Activated CD4-positive, alpha-beta T cell treated with anti-CD3 and anti-CD28 coated beads, Interleukin-2, amount 10 ng/mL, durations not matched to agents 24 days and 14 days (primary cell): ENCODE measurements around the gene PLA2G6. TPM values are rescaled to one million over a fixed set of nuclear protein-coding genes. Genes with fewer than 3 reads are reported as not detected.

ENCODE experiments used
- DNase-seq: peaks from one replicate; pipeline ENCODE4 v3.0.0; 2022
- H3K27ac Mint-ChIP-seq: one replicate; pipeline ENCODE4 v1.8.0; 2022; ENCODE audit warnings: mild to moderate bottlenecking, mixed read lengths
- H3K27me3 Mint-ChIP-seq: one replicate; pipeline ENCODE4 v1.8.0; 2022; ENCODE audit warnings: mixed read lengths
- H3K36me3 Mint-ChIP-seq: one replicate; pipeline ENCODE4 v1.8.0; 2022; ENCODE audit warnings: low read depth, mild to moderate bottlenecking, mixed read lengths
- H3K4me1 Mint-ChIP-seq: one replicate; pipeline ENCODE4 v1.8.0; 2021; ENCODE audit warnings: mixed read lengths
- H3K4me3 Mint-ChIP-seq: one replicate; pipeline ENCODE4 v1.8.0; 2022; ENCODE audit warnings: mild to moderate bottlenecking, moderate library complexity, mixed read lengths
- H3K9me3 Mint-ChIP-seq: one replicate; pipeline ENCODE4 v1.8.0; 2021; ENCODE audit warnings: mixed read lengths
- intact Hi-C: fragments of 100-400 bp; cut with micrococcal nuclease; formaldehyde crosslinking; loops from one replicate; pipeline ENCODE4 v1.15.1; 2023
- total RNA-seq: library from RNA; stranded (reverse); gene quantifications from 2 replicates; pipeline ENCODE4 v1.2.3, GENCODE V29; 2022

The PLA2G6 gene
- total RNA-seq, 1 donor from 2014 or later, result 34.3 TPM

DNA sequence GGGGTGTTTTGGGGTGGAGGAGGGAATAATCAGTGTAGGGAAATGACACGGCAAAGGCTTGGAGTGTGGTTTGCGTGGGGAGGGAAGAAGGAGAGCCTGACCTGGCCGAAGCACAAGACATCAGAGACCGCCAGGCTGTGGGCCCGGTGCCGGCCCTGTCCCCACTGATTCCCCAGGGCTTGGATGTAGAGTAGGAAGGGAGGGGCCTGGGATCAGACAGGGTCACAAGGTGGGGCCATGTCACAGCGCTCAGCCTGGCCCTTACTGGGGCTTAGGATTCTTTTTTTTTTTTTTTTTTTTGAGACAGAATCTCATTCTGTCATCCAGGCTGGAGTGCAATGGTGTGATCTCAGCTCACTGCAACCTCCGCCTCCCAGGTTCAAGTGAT is 114.6 kb downstream of the PLA2G6 start:
- no peak for DNase-seq
- H3K36me3 Mint-ChIP-seq, result peaks cover 2% of the 10 kb centered on the region
- intact Hi-C loops, result no loop called here

DNA sequence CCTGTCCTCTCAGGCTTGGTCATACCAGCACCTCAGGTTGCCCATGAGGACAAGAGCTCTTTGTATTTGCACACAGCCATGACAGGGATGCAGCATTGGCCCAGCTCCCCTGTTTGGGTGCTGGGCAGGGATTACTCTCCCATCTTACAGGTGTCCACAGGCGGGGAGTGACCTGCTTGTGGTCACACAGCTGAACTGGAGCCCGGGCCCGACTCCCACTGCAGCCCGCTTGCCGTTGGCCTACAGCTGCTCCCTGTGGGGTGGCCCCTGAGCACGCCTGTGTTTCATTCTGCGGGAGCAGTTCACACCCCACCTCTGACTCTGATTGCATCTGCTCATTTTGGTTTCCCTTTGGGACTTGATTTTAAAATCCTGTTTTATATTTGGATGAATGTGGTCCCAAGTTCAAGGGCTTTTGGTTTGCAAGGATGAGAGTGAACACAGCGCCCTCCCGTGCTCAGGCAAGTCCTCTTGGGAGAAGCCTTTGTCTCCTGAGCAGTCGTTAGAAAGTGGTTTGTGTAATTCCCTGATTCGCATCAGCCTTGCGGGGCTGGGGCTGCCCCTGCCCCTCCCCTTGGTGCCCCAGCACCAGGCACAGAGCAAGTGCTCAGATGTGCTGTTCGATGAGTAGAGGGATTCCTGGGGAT is 115.1 kb downstream of the PLA2G6 start:
- H3K9me3 Mint-ChIP-seq, result no peaks in the 10 kb centered on the region
- no peak overlapping the region for H3K27ac Mint-ChIP-seq
- H3K36me3 Mint-ChIP-seq, result peaks cover 2% of the 10 kb centered on the region
- no peak overlapping the region for H3K4me3 Mint-ChIP-seq
- intact Hi-C loops, result no loop called here
- no peaks in the 10 kb centered on the region for H3K27me3 Mint-ChIP-seq
- no peak for DNase-seq
- H3K4me1 Mint-ChIP-seq, result no peaks in the 10 kb centered on the region

More for the DNA sequence above, 114.6 kb downstream of the PLA2G6 start:
- H3K27me3 Mint-ChIP-seq, result no peaks in the 10 kb centered on the region
- H3K4me1 Mint-ChIP-seq, result no peaks in the 10 kb centered on the region
- no peak overlapping the region for H3K4me3 Mint-ChIP-seq
- no peaks in the 10 kb centered on the region for H3K9me3 Mint-ChIP-seq
- H3K27ac Mint-ChIP-seq, result no peak overlapping the region

DNA sequence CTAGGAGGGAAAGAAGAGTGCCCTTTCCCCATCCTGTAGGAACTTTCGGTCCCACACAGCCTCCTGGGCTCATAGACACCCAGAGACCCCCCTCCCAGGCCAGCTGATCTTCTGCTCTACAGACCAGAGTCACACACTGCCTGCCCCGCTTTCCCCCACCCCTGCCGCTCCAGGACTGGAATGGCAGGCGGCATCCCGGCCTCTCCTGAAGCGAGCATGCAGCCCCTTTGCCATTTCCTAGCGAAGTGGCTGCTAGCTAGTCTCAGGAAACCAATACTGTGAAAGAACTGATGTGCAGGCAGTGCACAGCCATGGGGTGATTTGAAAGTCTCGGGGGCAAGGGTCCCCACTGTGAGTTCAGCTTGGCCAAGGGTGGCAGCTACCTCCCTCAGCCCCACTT is 116.1 kb downstream of the PLA2G6 start:
- Mint-ChIP-seq H3K9me3 (no peaks in the 10 kb centered on the region), H3K36me3 (peaks cover 2% of the 10 kb centered on the region), H3K4me1 (no peaks in the 10 kb centered on the region), H3K27me3 (no peaks in the 10 kb centered on the region), H3K4me3 (no peak overlapping the region), H3K27ac (no peak overlapping the region)
- DNase-seq, result no peak
- intact Hi-C loops, result no loop called here

DNA sequence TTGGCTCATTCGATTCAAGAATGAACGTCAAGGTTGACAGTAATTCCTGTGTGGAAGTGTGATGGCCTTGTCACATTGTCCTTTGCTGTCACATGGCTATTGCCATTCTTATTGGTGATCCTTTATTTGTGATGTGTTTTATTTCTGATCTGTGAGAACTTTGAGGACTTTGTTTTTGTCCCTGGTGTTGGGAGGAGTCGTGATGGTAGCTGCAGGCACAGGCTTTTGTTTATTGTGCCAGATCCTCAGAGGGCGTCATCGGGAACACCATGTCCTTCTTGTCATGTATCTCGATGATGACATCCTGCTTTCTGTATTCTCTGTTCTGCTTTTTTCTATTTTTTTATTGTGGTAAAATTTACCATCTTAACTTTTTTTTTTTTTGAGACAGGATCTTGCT is 118.8 kb downstream of the PLA2G6 start:
- Mint-ChIP-seq H3K27me3 (no peaks in the 10 kb centered on the region), H3K36me3 (peaks cover 6% of the 10 kb centered on the region), H3K27ac (no peak overlapping the region), H3K4me1 (peaks cover 4% of the 10 kb centered on the region), H3K9me3 (peaks cover under 1% of the 10 kb centered on the region), H3K4me3 (no peak overlapping the region)
- intact Hi-C loops, result no loop called here
- DNase-seq, result no peak

Other genes starting within 250 kb of the PLA2G6 start
- 0.37 TPM in 1 of 2 replicates, not detected in the other for gene C22orf23, start 228.2 kb downstream of the PLA2G6 start, total RNA-seq
- 113 TPM in 2 replicates for gene POLR2F, start 228.1 kb downstream of the PLA2G6 start, total RNA-seq
- not detected in 2 replicates for gene SOX10, start 197.3 kb downstream of the PLA2G6 start, total RNA-seq
- 11.9 and 15.1 TPM in 2 replicates for gene PICK1, start 124.4 kb downstream of the PLA2G6 start, total RNA-seq
- not detected in 2 replicates for gene SLC16A8, start 97.6 kb downstream of the PLA2G6 start, total RNA-seq
- 0.19 and 0.45 TPM in 2 replicates for gene BAIAP2L2, start 71.1 kb downstream of the PLA2G6 start, total RNA-seq
- gene MAFF, start 20.2 kb upstream of the PLA2G6 start, total RNA-seq, result 12.6 and 12.8 TPM in 2 replicates
- 31.9 and 33.1 TPM in 2 replicates for gene TMEM184B, start 91.2 kb upstream of the PLA2G6 start, total RNA-seq
- 157 and 159 TPM in 2 replicates for gene CSNK1E, start 135.6 kb upstream of the PLA2G6 start, total RNA-seq